Skin epidermis (tissue), 12 donors: Measurements from ENCODE around the gene AGAP1.

Experiments used
- H3K27ac ChIP-seq, 21 experiments: fragments of 200-600 bp; sonication (generic) in 11 of 21; one replicate each; pipeline ENCODE4 v1.5.0; 2020; ENCODE audit warnings: mild to moderate bottlenecking in 3 of 21, inconsistent platforms in 2 of 21, moderate library complexity in 2 of 21
- H3K4me3 ChIP-seq, 7 experiments: fragments of 200-600 bp; sonication (generic) in 2 of 7; one replicate each; pipeline ENCODE4 v1.5.0; 2020; ENCODE audit warnings: inconsistent platforms in 2 of 7, mild to moderate bottlenecking in 2 of 7, moderate library complexity in 1 of 7

The AGAP1 gene

DNA sequence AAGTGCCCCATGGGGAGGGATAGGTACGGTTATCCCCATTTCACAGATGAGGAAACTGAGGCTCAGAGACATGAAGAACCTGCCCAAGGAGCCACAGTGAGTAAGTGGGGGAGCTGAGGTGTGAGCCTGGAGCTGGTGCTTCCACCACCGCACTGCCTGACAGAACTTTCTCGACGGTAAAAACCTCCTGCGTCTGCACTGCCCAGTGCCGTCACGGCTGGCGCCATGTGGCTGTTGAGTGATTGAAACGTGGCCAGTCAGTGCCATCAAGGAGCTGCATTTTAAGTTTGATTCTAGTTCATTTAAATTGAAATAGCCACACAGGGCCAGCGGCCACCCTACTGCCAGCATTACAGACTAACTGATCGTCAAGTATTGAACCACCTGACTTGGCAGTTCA, 217.1 kb downstream of the AGAP1 start:
- Histone ChIP-seq H3K4me3 (no peak overlapping the region), H3K27ac (no peak overlapping the region)

DNA sequence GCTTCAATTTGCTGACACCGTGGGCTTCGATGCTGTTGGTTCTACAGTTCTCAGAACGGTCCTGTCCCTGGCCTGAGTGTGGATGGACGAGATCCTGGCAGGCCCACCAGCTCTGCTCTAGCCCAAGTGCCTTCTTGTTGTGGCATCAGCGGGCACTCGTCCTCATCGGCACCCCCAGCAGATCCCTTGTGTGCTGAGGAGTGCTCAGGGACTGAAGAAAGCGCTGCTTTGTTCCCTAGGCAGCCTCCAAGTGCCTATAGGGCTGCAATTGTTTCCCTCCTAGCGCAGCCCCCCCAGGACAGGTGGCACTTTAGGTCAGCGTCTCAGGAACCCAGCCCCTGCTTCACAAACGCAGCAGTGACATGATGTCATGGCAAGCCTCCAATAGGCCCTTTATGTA, 217.7 kb downstream of the AGAP1 start:
- H3K27ac ChIP-seq = no peak overlapping the region
- no peak overlapping the region for H3K4me3 ChIP-seq

DNA sequence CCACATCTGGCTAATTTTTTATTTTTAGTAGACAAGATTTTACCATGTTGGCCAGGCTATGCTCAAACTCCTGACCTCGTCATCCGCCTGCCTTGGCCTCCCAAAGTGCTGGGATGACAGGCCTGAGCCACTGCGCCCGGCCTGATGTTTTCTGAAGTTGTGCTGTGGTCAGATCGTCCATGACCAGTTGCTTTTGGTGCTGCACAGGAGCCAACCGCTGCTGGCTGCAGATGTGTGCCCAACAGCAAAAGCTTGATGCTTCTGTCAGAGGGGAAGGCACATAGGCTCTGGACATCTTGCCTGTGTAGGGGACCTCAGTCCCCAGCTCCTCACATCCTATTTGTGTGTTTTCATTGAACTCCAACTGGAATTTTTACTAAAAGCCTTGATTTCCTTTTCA, 218.3 kb downstream of the AGAP1 start:
- Histone ChIP-seq H3K27ac (no peak overlapping the region), H3K4me3 (no peak overlapping the region)

DNA sequence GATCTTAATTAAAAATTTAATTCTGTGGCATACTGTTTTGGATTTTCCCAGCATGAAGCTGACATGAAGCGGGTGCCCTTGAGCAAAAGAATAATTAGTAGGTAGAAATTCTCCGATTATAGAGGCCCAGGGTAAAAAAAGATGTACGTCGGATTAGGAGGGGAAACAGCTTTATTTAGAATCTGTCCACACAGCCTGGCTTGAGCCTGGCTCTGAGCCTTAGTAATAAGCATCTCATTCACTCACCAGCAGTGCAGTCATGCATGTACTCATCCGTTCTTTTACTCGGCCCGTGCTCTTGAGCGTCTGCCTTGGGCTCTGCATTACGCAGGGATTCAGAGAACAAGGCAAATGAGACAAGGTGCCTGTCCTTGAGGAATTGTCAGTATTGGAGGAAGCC, 219.3 kb downstream of the AGAP1 start:
- Histone ChIP-seq H3K27ac (no peak overlapping the region), H3K4me3 (no peak overlapping the region)

DNA sequence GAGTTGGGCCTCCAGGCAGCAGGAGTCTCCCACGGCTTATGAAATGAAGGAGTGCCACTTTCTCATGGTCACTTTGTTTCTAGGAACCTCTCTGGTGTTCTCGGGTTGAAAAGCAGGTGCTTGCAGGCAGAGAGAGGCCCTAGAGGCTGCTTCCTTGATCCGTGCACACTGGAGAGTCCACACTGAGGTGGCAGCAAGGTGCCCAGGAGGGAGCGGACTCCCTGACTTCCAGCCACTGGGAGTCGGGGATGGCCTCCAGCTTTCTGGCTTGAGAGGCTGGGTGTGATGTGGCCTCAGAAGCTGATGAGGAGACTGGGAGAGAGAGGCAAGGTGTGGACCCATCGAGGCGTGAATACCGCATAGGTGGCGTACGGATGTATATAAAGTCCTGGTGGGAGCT, 221.8 kb downstream of the AGAP1 start:
- Histone ChIP-seq H3K4me3 (no peak overlapping the region), H3K27ac (no peak overlapping the region)

DNA sequence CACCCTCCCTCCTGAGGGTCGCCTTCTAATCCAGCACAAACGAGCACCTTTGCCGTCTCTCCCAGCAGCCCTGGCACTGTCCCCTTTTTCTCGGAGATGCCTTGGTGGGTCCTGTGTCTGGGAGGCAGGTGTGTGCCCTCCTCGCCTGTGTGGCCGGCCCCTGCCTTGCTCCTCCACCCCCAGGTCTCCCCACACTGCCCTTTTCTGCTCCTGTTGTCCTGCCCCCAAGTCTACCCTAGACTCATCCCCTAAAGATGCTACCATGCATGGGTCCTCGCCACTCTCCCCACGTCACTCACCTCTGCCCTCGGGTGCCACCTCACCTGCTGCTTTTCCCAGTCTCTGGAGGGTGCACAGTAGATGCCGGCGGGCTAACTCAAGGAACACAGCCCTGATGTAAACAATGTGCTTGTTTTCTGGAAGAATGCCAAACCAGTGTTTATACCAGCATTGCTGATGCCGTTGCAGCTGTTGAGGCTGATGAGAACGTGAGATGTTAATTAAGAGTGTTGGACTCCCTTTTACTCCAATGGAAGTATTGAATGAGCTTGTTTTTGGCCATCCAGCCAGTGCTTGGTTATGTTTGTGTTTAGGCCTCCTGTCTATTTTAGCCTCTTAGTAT, 223.1 kb downstream of the AGAP1 start:
- Histone ChIP-seq H3K27ac (no peak overlapping the region), H3K4me3 (no peak overlapping the region)

DNA sequence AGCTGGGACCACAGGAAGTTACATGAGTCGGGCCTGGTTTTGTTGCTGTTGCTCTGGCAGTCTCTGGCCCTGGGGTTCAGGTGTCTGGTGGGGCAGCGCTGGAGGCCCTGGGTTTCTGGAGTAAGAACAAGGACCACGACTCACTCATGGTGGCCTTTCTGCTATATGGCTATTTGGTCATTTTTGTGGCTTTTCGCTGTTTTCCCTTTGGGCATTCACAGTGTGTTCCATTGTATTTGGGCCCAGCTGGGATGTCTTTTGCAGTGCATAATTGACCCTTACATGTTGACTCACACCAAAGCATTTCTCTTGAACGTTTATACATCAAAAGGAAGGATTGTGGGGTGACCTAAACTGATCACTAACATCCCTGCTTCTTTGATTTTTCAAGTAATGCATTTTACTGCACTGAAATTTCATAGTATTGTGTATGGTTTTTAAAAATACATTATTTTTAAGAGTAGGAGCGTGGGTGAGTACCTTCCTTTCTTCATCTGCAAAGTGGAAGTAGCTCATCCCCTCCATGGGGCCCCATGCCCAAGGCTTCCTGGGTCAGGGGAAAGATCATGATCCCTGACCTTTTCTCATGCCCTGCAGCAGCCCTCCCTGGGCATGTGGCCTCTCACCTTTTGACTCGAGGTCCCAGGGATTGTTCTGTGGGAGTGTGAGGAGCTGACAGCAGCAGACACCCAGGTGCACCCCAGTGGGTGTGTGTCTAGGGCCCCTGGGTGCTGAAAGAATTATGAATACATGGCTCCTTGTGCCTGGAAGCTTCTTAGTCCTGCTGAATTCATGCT, 225.5 kb downstream of the AGAP1 start:
- Histone ChIP-seq H3K27ac (no peak overlapping the region), H3K4me3 (no peak overlapping the region)

DNA sequence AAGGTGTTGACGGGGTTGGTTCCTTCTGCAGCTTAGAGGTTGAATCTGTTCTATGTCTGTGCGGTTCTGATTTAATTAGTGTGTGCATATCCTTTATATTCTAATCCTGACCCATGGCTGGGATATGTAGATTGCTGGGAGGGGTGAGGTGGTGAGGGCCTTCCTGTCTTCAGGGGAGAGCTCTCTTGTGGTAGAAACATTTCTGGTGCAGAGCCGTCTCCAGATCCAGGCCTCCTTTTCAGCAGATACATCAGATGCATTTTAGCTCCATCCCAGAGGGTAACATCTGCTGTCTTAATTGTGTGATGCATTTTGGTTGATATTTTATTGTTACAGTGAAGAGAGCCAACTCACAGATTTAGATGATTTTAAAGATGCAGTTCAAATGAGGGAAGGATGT, 227.8 kb downstream of the AGAP1 start:
- H3K4me3 ChIP-seq = no peak overlapping the region

DNA sequence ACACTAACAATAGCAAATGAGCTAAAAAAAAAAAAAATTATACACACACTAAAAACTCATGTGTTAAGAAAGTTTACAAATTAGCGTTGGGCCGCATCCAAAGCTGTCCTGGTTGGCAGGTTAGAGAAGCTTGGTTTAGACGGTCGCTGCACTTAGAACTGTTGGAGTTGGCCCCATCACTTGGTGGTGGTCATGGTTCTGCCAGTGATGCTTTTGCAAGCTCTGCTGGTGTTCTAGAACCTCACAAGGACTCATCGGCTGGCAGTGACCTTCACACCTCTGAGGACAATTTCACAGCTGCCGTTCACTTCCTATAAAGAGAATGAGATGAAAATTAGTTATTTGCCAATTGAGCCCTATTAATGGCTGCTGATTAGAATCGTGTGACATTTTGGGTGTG, 229.0 kb downstream of the AGAP1 start:
- Histone ChIP-seq H3K27ac (no peak overlapping the region), H3K4me3 (no peak overlapping the region)

More for the DNA sequence above, 227.8 kb downstream of the AGAP1 start:
- H3K27ac ChIP-seq = no peak overlapping the region

DNA sequence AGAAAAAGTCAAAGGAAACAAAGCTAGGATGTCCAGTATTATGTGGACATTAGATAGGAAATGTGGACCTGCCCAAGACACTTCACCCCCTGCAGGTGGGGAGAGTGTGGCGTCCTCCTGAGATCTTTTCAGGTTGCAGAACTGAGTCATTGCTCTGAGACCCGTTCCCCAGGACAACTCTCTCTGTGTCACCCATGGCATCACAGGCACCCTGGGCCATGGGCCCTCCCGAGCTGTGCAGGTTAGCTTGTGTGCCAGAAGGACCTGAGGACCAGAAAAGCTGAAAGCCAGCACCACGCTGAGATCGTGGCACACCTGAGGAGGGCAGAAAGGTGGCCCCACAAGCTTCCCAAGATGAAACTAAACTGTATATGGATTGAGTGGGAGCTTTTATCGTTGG, 229.5 kb downstream of the AGAP1 start:
- peak overlapping the region in 2 of 21 experiments; percentile 64 to 79 for H3K27ac ChIP-seq
- H3K4me3 ChIP-seq = no peak overlapping the region

DNA sequence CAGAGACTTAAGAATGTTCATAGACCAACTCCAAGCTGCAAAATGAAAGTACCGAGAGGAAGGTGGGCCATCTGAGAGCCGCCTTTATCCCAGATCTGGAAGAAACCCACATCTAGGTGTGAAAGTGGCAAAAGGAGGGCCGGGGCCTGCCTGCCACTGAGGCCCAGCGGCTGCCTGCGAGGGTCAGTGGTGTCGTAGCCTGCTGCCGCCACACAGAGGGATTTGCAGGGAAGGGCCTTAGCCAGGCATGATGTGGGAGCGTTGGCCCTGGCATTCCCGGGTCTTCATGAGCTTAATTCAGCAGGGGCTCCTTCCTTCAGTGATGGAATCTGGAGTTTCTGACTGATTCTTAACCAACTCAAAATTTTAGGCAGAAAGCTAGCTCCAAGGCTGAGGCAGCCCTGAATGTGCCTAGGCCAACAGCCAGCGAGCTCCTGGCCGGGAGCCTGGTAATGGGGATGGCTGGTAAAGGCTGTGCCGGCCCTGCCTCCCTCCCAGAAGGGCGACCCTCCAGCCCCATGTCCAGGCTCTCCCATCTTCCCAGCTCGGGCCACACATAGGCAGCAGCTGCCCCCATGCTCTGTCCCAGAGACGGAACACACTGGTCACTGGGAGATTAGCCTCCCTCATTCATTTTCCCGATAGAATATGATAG, 230.1 kb downstream of the AGAP1 start:
- Histone ChIP-seq H3K27ac (peak overlapping the region in 4 of 21 experiments; percentile 9 to 79 (median 44)), H3K4me3 (no peak overlapping the region)

DNA sequence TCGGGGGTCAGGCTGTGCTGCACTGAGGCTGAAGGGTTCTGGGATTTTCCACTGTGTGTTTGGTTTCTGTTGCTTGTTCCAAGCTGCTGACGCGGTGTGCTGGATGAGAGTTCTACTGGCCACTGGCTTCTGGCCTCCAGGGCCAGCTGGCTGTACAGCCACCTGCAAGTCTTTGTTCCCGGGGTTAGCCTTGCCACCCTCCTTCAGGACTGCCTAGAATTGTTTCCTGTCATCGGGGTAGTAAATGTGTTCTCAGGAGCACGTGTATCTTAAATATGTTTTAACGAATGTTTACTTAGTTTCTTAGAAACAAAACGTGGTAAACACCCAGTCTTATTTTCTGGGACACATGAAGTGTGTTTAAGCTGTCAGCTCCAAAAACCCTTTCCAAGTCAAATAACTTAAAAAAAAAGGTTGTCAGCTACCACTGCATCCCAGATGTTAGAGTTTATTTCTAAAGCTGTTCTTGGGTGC, 231.2 kb downstream of the AGAP1 start:
- Histone ChIP-seq H3K27ac (peak overlapping the region in 3 of 21 experiments; percentile 25 to 79 (median 64)), H3K4me3 (no peak overlapping the region)

DNA sequence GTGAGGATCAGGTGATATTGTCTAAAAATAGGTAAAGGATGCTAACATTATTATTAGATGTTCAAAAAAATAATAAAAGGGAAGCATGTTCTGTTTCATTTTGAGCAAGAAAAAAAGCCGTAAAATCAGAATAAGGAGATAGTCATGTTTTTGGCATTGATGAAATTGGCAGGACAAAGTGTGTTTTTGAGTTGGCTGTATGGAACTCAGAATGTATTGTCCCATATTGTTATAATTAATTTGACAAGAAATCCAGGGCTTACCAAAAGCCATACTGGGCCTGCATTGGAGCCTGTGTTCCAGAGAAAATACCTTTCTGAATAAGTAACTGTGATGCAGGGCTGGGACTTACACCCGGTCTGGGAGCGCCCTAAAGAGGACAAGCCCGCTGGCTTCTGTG, 232.0 kb downstream of the AGAP1 start:
- Histone ChIP-seq H3K27ac (peak overlapping the region in 2 of 21 experiments; percentile 10 to 44), H3K4me3 (no peak overlapping the region)

DNA sequence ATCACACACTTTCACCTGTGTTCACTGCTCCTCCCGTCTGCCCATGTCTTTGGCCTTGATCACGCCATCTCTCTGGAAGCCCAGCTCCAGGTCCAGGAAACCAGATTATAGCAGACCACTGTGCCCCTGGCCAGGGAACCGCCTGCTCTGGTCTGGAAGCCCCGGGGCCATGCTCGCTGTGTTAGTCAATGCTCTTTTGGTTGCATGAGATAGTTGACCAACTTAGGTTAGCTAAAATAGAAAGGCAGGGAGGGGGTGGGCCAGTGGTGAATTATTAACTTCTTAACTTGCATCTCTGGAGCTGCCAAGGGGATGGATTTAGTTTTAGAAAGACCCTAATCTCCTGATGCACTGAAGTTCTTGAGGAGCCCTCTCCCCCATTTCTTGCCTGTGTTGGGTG, 232.7 kb downstream of the AGAP1 start:
- no peak overlapping the region for H3K4me3 ChIP-seq
- H3K27ac ChIP-seq = peak overlapping the region in 2 of 21 experiments; percentile 10 to 44

DNA sequence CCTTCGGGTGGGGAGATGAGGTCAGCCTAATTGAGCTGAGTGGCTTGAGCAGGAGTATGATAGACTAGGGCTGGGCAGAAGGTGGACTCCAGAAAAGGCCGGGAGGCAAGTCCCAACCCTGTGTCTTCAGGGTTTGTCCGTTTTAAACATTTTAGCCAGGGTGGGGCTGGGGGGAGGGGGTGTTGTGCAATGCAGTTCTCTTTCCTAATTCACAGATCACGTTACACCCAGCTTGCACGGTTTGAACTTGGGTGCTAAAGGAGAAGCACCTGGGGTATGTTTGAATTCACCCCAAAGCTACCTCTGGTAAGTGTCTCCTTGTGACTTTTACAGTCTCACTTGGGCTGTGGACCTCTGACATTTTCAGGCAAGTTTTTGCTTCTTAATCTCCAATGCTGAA, 233.3 kb downstream of the AGAP1 start:
- peak overlapping the region in 2 of 21 experiments; percentile 3 to 29 for H3K27ac ChIP-seq
- no peak overlapping the region for H3K4me3 ChIP-seq

DNA sequence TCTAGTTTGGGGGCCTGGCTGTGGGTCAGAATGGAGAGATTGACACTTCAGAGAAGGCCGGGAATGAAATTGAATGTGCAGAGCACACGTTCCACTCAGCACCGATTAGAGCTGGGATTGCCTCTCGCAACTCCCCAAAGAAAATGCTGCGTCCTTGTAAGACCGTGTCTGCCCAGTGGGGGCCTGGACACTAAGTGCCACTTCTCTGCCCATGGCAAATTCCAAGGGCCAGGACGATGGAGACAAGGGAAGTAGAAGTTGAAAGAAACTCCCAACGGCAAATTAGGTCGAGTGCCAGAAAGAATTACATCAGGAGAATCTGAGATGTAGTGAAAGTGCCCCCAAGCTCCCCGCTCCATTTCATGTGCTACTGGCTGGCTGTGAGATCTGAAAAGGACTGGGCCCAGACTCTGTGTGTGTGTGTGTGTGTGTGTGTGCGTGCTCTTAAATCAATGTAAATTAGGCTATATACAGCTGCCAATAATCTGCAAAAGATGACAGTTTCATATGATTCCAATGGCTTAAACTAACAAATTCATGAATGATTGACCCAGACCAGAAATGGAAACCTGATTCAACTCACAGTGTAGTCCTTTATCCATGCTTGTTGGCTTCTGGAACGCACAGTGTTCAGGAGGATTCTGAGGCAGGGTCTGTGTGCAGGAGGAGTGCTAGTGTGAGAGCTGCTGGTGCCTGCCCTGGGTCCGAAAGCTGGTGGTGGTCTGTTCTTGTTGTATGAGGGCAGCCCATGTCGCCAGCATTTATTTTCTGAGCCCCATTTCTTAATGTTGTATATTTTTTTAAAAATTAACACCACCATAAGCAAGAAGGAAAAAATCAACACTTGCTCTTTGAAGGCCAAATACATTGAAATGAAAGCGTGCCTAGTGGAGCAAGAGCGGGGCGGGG, 234.3 kb downstream of the AGAP1 start:
- Histone ChIP-seq H3K27ac (peak overlapping the region in 1 of 21 experiments; percentile 49), H3K4me3 (no peak overlapping the region)

DNA sequence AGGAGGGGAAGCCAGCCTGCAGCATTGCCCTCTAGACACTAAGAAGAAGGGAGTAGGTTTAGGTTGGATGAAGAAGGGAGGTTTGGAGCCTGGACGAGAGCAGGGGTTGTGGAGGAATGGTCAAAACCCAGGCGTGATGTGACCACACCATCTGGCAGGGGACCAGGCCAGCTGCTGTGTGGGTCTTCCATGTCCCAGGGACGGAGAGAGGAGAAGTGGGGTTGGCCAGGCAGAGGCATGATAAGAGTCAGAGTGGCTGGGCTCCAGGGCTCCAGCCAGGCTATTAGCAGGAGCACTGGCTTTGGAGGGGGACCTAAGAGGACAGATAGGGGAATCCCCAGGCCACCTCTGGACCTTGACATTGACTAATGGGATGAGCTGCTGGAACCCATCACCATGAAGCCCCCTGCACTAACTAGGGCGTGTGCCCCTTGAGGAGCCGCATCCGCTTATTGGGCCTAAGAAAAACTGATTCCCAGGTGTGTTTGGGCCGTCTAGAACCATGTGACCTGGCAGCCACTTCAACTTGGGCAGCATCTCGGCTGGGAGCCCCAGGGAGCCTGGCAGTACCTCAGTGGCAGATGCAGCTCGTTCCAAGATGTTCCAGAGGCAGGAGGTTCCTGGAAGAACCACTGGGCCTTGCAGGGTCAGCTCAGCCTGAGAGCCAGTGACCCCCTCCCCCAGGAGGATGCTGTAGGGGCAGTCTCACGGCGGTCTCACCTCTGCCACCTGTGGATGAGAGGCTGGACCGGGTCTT, 235.1 kb downstream of the AGAP1 start:
- Histone ChIP-seq H3K27ac (peak overlapping the region in 1 of 21 experiments; percentile 43), H3K4me3 (no peak overlapping the region)

DNA sequence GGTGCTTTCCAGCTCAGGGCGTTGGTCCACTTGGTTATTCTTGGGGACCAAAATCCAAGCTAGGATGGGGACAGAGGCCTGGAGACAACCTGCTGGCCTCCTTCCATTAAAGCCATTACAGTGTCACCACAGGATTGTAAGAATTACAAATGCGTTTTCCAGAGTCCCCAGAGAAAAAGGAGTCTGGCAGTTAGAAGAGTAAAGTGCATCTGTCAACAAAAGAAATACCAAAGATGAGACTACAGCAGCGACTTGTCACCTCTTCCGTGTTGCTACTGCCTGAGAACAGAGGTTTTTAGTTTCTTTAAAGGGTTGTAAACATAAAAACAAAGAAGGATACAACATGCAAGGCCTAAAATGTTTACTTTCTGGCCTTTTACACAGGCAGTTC, 235.7 kb downstream of the AGAP1 start:
- Histone ChIP-seq H3K27ac (no peak overlapping the region), H3K4me3 (no peak overlapping the region)

DNA sequence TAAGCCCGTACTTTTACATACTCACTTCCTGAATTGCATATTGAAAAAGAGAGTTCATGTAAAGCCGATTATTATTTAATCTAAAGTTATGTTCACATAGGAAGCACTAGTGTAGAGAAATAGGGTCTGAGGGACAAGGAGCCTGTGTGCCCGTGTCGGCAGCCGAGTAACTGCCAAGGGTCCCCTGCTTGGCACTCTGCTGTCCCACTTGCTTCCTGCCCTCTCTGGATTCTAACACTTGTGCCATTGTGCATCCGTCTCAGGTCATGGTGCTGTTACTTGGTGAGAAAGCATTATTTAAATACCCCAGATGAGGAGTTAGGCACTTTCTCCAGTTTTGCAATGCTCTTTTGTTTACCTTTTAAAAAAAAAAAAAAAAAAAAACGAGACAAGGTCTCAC, 236.3 kb downstream of the AGAP1 start:
- Histone ChIP-seq H3K4me3 (no peak overlapping the region), H3K27ac (no peak overlapping the region)
